Suprapubic skin (tissue), 4 donors: ENCODE data around the gene OTUB1.

Experiments used
- POLR2A ChIP-seq, 2 donors: fragments of 450-650 bp; IDR thresholded peaks; one replicate each; pipeline ENCODE4 v1.6.1; 2017; ENCODE audit warnings: antibody characterized with exemption in 2 of 2, mild to moderate bottlenecking in 2 of 2, moderate library complexity in 2 of 2
- POLR2AphosphoS5 ChIP-seq, 3 donors: sonication (generic); formaldehyde crosslinking; IDR thresholded peaks; one replicate each; pipeline ENCODE4 v1.6.1; 2017; ENCODE audit warnings: antibody characterized with exemption in 3 of 3
- TF ChIP-seq, protein P1 (sequence below), 2 donors: fragments of 200-600 bp in 1 of 2; fragments of 450-650 bp in 1 of 2; sonication (generic) in 1 of 2; IDR thresholded peaks; one replicate each; pipeline ENCODE4 v1.5.1; 2016 to 2019; ENCODE audit warnings: antibody characterized with exemption in 2 of 2, mild to moderate bottlenecking in 1 of 2, moderate library complexity in 1 of 2

- TF ChIP-seq, protein P1, sequence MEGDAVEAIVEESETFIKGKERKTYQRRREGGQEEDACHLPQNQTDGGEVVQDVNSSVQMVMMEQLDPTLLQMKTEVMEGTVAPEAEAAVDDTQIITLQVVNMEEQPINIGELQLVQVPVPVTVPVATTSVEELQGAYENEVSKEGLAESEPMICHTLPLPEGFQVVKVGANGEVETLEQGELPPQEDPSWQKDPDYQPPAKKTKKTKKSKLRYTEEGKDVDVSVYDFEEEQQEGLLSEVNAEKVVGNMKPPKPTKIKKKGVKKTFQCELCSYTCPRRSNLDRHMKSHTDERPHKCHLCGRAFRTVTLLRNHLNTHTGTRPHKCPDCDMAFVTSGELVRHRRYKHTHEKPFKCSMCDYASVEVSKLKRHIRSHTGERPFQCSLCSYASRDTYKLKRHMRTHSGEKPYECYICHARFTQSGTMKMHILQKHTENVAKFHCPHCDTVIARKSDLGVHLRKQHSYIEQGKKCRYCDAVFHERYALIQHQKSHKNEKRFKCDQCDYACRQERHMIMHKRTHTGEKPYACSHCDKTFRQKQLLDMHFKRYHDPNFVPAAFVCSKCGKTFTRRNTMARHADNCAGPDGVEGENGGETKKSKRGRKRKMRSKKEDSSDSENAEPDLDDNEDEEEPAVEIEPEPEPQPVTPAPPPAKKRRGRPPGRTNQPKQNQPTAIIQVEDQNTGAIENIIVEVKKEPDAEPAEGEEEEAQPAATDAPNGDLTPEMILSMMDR (IDR thresholded peaks at IDR 0.05), result no peak
- TF ChIP-seq POLR2A (IDR thresholded peaks at IDR 0.05) (no peak), POLR2AphosphoS5 (IDR thresholded peaks at IDR 0.05) (no peak)
Observed at GRCh38 chr11:64013141-64013896, 27.1 kb downstream of the OTUB1 start.
